Neural progenitor cell (in vitro differentiated cells): Measurements from ENCODE around the gene STAT5B. TPM values are rescaled to one million over a fixed set of nuclear protein-coding genes. Genes with fewer than 3 reads are reported as not detected.
A peak's percentile ranks its signal among the peaks of the same experiment; 100 is the strongest.

Source experiments
- DNase-seq: peaks from one replicate; pipeline ENCODE4 v3.0.0-alpha.2; 2016; ENCODE audit warnings: low spot score
- H2AFZ ChIP-seq: fragments of 200-600 bp; sonication (generic); replicated peaks from 2 replicates; pipeline ENCODE4 v1.6.1; 2016; ENCODE audit warnings: antibody characterized with exemption
- H3F3A ChIP-seq: fragments of 200-600 bp; sonication (generic); 2 replicates; pipeline ENCODE4 v1.6.1; 2016; ENCODE audit warnings: antibody characterized with exemption, low read depth
- H3K27ac ChIP-seq: fragments of 200-600 bp; sonication (generic); 2 replicates; pipeline ENCODE4 v1.5.1; 2016; ENCODE audit warnings: mild to moderate bottlenecking
- H3K27me3 ChIP-seq: fragments of 200-600 bp; sonication (generic); 2 replicates; pipeline ENCODE4 v1.6.1; 2016; ENCODE audit warnings: mild to moderate bottlenecking, moderate library complexity
- H3K36me3 ChIP-seq: fragments of 200-600 bp; sonication (generic); 2 replicates; pipeline ENCODE4 v1.5.1; 2016
- H3K4me1 ChIP-seq: fragments of 200-600 bp; sonication (generic); 2 replicates; pipeline ENCODE4 v1.6.1; 2016; ENCODE audit warnings: mixed run types
- H3K4me2 ChIP-seq: fragments of 200-600 bp; sonication (generic); 2 replicates; pipeline ENCODE4 v1.6.1; 2016
- H3K4me3 ChIP-seq: fragments of 200-600 bp; sonication (generic); 2 replicates; pipeline ENCODE4 v1.5.1; 2016
- H3K79me2 ChIP-seq: fragments of 200-600 bp; sonication (generic); 2 replicates; pipeline ENCODE4 v1.6.1; 2016; ENCODE audit warnings: low read depth
- H3K9ac ChIP-seq: fragments of 200-600 bp; sonication (generic); 2 replicates; pipeline ENCODE4 v1.6.1; 2016
- H3K9me3 ChIP-seq: fragments of 200-600 bp; sonication (generic); 2 replicates; pipeline ENCODE4 v1.5.1; 2016; ENCODE audit warnings: low read depth
- H4K20me1 ChIP-seq: fragments of 200-600 bp; sonication (generic); 2 replicates; pipeline ENCODE4 v1.6.1; 2016; ENCODE audit warnings: low read depth
- H3K27ac Mint-ChIP-seq: 3 replicates; pipeline ENCODE4 v1.8.0; 2021; ENCODE audit warnings: mixed read lengths
- H3K27me3 Mint-ChIP-seq: 2 replicates; pipeline ENCODE4 v1.8.0; 2022; ENCODE audit warnings: low read depth, mild to moderate bottlenecking, inconsistent platforms, moderate library complexity, mixed read lengths; ENCODE audit not compliant: insufficient read depth
- H3K36me3 Mint-ChIP-seq: 3 replicates; pipeline ENCODE4 v1.8.0; 2021; ENCODE audit warnings: mixed read lengths
- H3K4me1 Mint-ChIP-seq: 3 replicates; pipeline ENCODE4 v1.8.0; 2021; ENCODE audit warnings: mixed read lengths
- H3K4me3 Mint-ChIP-seq: 3 replicates; pipeline ENCODE4 v1.8.0; 2021; ENCODE audit warnings: mild to moderate bottlenecking, moderate library complexity, mixed read lengths
- H3K9me3 Mint-ChIP-seq: 3 replicates; pipeline ENCODE4 v1.8.0; 2020; ENCODE audit warnings: mixed read lengths
- EZH2 ChIP-seq: fragments of 200-600 bp; sonication (generic); IDR thresholded peaks from 2 replicates; pipeline ENCODE4 v1.6.1; 2017; ENCODE audit warnings: antibody characterized with exemption, mild to moderate bottlenecking, moderate library complexity
- EZH2phosphoT487 ChIP-seq: fragments of 200-600 bp; sonication (generic); IDR thresholded peaks from 2 replicates; pipeline ENCODE4 v1.6.1; 2017; ENCODE audit warnings: antibody characterized with exemption
- total RNA-seq: library from RNA; depleted of rRNA; stranded (reverse); fragments of >200 nt; gene quantifications from 2 replicates; pipeline ENCODE4 v1.2.3, GENCODE V29; 2015; ENCODE audit warnings: low replicate concordance
- TF ChIP-seq, protein P1 (sequence below): fragments of 200-600 bp; sonication (generic); IDR thresholded peaks from 2 replicates; pipeline ENCODE4 v1.5.1; 2017; ENCODE audit warnings: antibody characterized with exemption, mild to moderate bottlenecking

The STAT5B gene
- total RNA-seq, 1 donor from 2014 or later = 96.4 TPM

DNA sequence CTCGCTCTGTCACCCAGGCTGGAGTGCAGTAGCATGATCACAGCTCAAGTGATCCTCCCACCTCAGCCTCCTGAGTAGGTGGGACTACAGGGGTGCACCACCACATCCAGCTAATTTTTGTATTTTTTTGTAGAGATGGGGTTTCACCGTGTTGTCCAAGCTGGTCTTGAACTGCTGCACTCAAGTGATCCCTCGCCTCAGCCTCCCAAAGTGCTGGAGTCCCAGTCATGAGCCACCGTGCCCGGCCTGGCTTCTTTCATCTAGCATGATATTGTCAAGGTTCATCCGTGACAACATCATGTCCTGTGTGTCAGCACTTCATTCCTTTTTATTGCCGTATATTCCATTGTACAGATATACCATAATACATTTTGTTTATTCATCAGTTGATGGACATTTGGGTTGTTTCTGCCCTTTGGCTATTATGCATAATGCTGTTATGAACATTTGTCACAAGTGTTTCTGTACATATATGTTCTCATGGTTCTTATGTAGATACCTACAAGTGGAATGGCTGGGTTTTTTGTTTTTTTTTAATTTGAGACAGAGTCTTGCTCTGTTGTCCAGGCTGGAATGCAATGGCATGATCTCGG is 78.5 kb downstream of the STAT5B start:
- Histone ChIP-seq H3K4me1 (peaks cover 6% of the 10 kb centered on the region), H3K4me2 (no peak overlapping the region), H4K20me1 (no peaks in the 10 kb centered on the region), H3K79me2 (no peaks in the 10 kb centered on the region), H2AFZ (no peak overlapping the region), H3K9me3 (no peaks in the 10 kb centered on the region), H3K27ac (no peak overlapping the region), H3K4me3 (no peak overlapping the region), H3K27me3 (no peaks in the 10 kb centered on the region), H3F3A (peaks cover 15% of the 10 kb centered on the region), H3K36me3 (no peaks in the 10 kb centered on the region), H3K9ac (no peak overlapping the region)
- H3K27ac Mint-ChIP-seq = no peak overlapping the region
- H3K36me3 Mint-ChIP-seq = peaks cover 4% of the 10 kb centered on the region
- H3K4me1 Mint-ChIP-seq = peaks cover 10% of the 10 kb centered on the region
- no peaks in the 10 kb centered on the region for H3K9me3 Mint-ChIP-seq
- H3K4me3 Mint-ChIP-seq = no peak overlapping the region
- no peak for TF ChIP-seq EZH2
- TF ChIP-seq, protein P1, sequence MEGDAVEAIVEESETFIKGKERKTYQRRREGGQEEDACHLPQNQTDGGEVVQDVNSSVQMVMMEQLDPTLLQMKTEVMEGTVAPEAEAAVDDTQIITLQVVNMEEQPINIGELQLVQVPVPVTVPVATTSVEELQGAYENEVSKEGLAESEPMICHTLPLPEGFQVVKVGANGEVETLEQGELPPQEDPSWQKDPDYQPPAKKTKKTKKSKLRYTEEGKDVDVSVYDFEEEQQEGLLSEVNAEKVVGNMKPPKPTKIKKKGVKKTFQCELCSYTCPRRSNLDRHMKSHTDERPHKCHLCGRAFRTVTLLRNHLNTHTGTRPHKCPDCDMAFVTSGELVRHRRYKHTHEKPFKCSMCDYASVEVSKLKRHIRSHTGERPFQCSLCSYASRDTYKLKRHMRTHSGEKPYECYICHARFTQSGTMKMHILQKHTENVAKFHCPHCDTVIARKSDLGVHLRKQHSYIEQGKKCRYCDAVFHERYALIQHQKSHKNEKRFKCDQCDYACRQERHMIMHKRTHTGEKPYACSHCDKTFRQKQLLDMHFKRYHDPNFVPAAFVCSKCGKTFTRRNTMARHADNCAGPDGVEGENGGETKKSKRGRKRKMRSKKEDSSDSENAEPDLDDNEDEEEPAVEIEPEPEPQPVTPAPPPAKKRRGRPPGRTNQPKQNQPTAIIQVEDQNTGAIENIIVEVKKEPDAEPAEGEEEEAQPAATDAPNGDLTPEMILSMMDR = no peak
- no peak for TF ChIP-seq EZH2phosphoT487
- peaks cover 5% of the 10 kb centered on the region for H3K27me3 Mint-ChIP-seq
- no peak for DNase-seq

DNA sequence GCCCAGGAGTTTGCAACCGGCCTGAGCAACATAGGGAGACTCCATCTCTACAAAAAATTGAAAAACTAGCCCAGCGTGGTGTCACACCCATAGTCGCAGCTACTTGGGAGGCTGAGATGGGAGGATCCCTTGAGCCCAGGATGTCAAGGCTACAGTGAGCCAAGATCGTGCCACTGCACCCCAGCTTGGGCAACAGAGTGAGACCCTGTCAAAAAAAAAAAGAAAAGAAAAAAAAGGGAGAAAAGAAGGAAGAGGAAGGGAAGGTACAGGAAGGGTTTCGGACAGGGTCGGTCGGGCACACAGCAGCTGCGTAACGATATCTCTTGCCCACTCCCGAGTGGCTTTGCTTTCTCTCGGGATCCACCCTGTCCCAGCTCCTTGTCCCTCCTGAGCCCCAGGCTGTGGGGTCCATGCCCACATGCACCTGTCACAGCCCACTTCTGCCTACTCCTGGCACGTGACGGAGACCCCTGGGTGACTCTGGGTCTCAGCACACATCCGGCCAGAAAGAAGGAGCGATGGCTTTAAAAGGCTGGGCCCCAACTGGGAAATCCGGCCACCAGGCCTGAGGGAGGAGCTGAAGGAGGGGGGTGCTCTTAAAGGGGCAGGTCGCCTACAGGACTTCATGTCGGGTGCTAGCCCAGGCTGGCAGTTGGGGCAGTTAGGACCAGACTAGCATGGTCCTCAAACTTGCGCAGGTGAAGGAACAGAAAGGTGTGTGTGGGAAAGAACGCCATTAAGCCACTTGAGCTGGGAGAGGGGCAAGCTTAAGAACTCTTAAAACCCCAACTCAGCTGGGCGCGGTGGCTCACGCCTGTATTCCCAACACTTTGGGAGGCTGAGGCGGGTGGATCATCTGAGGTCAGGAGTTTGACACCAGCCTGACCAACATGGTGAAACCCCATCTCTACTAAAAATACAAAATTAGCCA is 82.0 kb downstream of the STAT5B start, which contains the start of gene GHDC:
Gene GHDC (minus strand): TSS at position 526 of the 931 bp plus-strand sequence. CDS start 913 bp downstream, outside the sequence.
- Histone ChIP-seq H3K79me2 (no peaks in the 10 kb centered on the region), H3K9ac (no peak within 1 kb of the TSS), H3K9me3 (no peaks in the 10 kb centered on the region), H3K4me3 (peak within 1 kb of the TSS; percentile 39), H3K4me1 (peaks cover 6% of the 10 kb centered on the region), H3K27me3 (no peaks in the 10 kb centered on the region), H2AFZ (peak within 1 kb of the TSS; percentile 61), H3F3A (peaks cover 15% of the 10 kb centered on the region), H4K20me1 (no peaks in the 10 kb centered on the region), H3K27ac (no peak within 1 kb of the TSS), H3K4me2 (peak within 1 kb of the TSS; percentile 76), H3K36me3 (no peaks in the 10 kb centered on the region)
- DNase-seq = peak; percentile 78
- Mint-ChIP-seq H3K9me3 (no peaks in the 10 kb centered on the region), H3K27ac (peak within 1 kb of the TSS; percentile 76), H3K4me3 (peak within 1 kb of the TSS; percentile 80), H3K4me1 (peaks cover 10% of the 10 kb centered on the region), H3K27me3 (peaks cover 7% of the 10 kb centered on the region), H3K36me3 (no peaks in the 10 kb centered on the region)
- TF ChIP-seq EZH2phosphoT487 = no peak
- no peak for TF ChIP-seq EZH2
- TF ChIP-seq, protein P1 = no peak

DNA sequence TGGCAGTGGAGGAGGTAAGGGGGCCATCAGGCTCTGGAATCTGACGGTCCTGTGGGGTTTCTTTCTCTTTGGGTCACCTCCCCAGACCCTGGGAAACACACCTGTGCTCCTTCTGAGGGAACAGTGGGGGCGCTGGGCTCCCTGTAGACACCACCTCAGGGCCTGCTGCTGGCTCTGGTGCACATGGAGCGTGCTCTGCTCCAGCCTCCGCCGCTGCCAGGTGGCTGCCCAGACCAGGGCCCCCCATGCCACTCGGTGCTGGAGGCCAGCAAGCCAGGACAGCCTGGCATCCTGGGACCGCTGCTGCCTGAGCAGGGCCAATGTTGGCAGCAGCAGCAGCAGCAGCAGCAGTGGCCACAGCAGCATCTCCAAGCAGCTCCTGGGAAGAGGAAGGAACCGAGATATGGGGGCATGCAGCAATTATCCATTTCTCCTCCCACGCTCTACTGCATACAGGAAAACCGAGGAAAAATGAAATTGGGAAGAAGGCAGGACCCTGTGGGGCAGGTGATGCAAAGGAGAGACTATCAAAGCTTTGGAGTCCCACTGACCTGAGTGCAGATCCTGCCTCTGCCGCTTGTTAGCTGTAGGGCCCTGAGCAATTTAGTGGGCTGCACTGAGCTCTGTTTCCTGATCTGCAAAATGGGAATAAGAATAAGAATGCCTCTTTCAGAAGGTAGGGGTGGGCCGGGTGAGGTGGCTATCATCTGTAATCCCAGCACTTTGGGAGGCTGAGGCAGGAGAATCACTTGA is 82.8 kb downstream of the STAT5B start:
- peak overlapping the region; percentile 76 for H3K4me2 ChIP-seq
- no peaks in the 10 kb centered on the region for H3K36me3 ChIP-seq
- DNase-seq = no peak
- no peaks in the 10 kb centered on the region for H4K20me1 ChIP-seq
- H3K9me3 ChIP-seq = no peaks in the 10 kb centered on the region
- Mint-ChIP-seq H3K36me3 (no peaks in the 10 kb centered on the region), H3K27ac (no peak overlapping the region), H3K4me3 (peak overlapping the region; percentile 80), H3K9me3 (no peaks in the 10 kb centered on the region), H3K27me3 (peaks cover 7% of the 10 kb centered on the region), H3K4me1 (peaks cover 10% of the 10 kb centered on the region)
- H3F3A ChIP-seq = peaks cover 9% of the 10 kb centered on the region
- TF ChIP-seq EZH2phosphoT487 (no peak), EZH2 (no peak)
- TF ChIP-seq, protein P1 = no peak
- H2AFZ ChIP-seq = no peak overlapping the region
- H3K4me3 ChIP-seq = no peak overlapping the region
- no peaks in the 10 kb centered on the region for H3K79me2 ChIP-seq
- H3K4me1 ChIP-seq = peaks cover 6% of the 10 kb centered on the region
- no peak overlapping the region for H3K9ac ChIP-seq
- no peaks in the 10 kb centered on the region for H3K27me3 ChIP-seq
- H3K27ac ChIP-seq = no peak overlapping the region
